GM23248 (cell line): ENCODE results near the gene DOK1. TPM values are rescaled to one million over a fixed set of nuclear protein-coding genes. Genes with fewer than 3 reads are reported as not detected.

Experiments
- DNase-seq: peaks from one replicate; pipeline ENCODE4 v3.0.0-alpha.2; 2015
- H2AFZ ChIP-seq: fragments of 200-600 bp; sonication (generic); 2 replicates; pipeline ENCODE4 v1.6.1; 2016; ENCODE audit warnings: antibody characterized with exemption
- H3F3A ChIP-seq: fragments of 200-600 bp; sonication (generic); 2 replicates; pipeline ENCODE4 v1.6.1; 2016; ENCODE audit warnings: mild to moderate bottlenecking, antibody characterized with exemption, mixed run types; ENCODE audit not compliant: insufficient read depth
- H3K27ac ChIP-seq: fragments of 200-600 bp; sonication (generic); 2 replicates; pipeline ENCODE4 v1.5.1; 2016; ENCODE audit warnings: mild to moderate bottlenecking
- H3K27me3 ChIP-seq: fragments of 200-600 bp; sonication (generic); replicated peaks from 2 replicates; pipeline ENCODE4 v1.6.1; 2016; ENCODE audit warnings: mild to moderate bottlenecking; ENCODE audit not compliant: insufficient read depth
- H3K36me3 ChIP-seq: fragments of 200-600 bp; sonication (generic); 2 replicates; pipeline ENCODE4 v1.6.1; 2016; ENCODE audit warnings: low read depth, mild to moderate bottlenecking
- H3K4me1 ChIP-seq: fragments of 200-600 bp; sonication (generic); 2 replicates; pipeline ENCODE4 v1.6.1; 2016; ENCODE audit warnings: mild to moderate bottlenecking; ENCODE audit not compliant: insufficient read depth
- H3K4me2 ChIP-seq: fragments of 200-600 bp; sonication (generic); one replicate; pipeline ENCODE4 v1.6.1; 2016; ENCODE audit warnings: mild to moderate bottlenecking; ENCODE audit not compliant: unreplicated experiment
- H3K4me3 ChIP-seq: fragments of 200-600 bp; sonication (generic); 2 replicates; pipeline ENCODE4 v1.5.1; 2016; ENCODE audit warnings: mild to moderate bottlenecking
- H3K79me2 ChIP-seq: fragments of 200-600 bp; sonication (generic); 2 replicates; pipeline ENCODE4 v1.6.1; 2016; ENCODE audit warnings: mild to moderate bottlenecking; ENCODE audit not compliant: insufficient read depth
- H3K9ac ChIP-seq: fragments of 200-600 bp; sonication (generic); 2 replicates; pipeline ENCODE4 v1.6.1; 2016; ENCODE audit warnings: mild to moderate bottlenecking
- H3K9me2 ChIP-seq: fragments of 200-600 bp; sonication (generic); 2 replicates; pipeline ENCODE4 v1.6.1; 2016; ENCODE audit warnings: mixed run types, mild to moderate bottlenecking, moderate library complexity; ENCODE audit not compliant: insufficient read depth
- H3K9me3 ChIP-seq: fragments of 200-600 bp; sonication (generic); one replicate; pipeline ENCODE4 v1.6.1; 2017; ENCODE audit warnings: low read depth
- H4K20me1 ChIP-seq: fragments of 200-600 bp; sonication (generic); 2 replicates; pipeline ENCODE4 v1.6.0; 2016; ENCODE audit not compliant: insufficient read depth
- EZH2 ChIP-seq: fragments of 200-600 bp; sonication (generic); IDR thresholded peaks from 2 replicates; pipeline ENCODE4 v1.6.1; 2018; ENCODE audit warnings: antibody characterized with exemption, mild to moderate bottlenecking; ENCODE audit not compliant: insufficient read depth, poor library complexity, severe bottlenecking
- EZH2phosphoT487 ChIP-seq: fragments of 200-600 bp; sonication (generic); IDR thresholded peaks from 2 replicates; pipeline ENCODE4 v1.6.1; 2018; ENCODE audit warnings: antibody characterized with exemption, moderate library complexity, mild to moderate bottlenecking, low read depth; ENCODE audit not compliant: insufficient read depth
- WGBS, 2 experiments: methylation state at CpG; one replicate each; pipeline ENCODE4 v1.1.6; 2015 to 2017; ENCODE audit warnings: low lambda C conversion rate in 2 of 2, low coverage in 1 of 2; ENCODE audit errors: missing lambda C conversion rate in 2 of 2; 5-methylcytosine and 5-hydroxymethylcytosine counted together
- in situ Hi-C: fragments of 300-500 bp; cut with MboI; formaldehyde crosslinking; loops from 2 replicates; pipeline ENCODE4 v1.15.0; 2020
- polyA plus RNA-seq: library from polyadenylated mRNA; unstranded; fragments of >200 nt; fragmentation: Nextera tagmentation; extraction: Ambion mirVana; gene quantifications from 2 replicates; pipeline ENCODE4 v1.2.1, GENCODE V29; 2016
- total RNA-seq: library from RNA; depleted of rRNA; stranded (reverse); fragments of >200 nt; shearing (Covaris generic); gene quantifications from 2 replicates; pipeline ENCODE4 v1.2.3, GENCODE V29; 2014

The DOK1 gene
- total and polyA plus RNA-seq, 2 experiments from 2014 or later, result 32.2 to 32.6 TPM

- no peaks in the 10 kb centered on the region for H3K27me3 ChIP-seq
- H3K4me3 ChIP-seq, result no peak overlapping the region
- H3K79me2 ChIP-seq, result no peaks in the 10 kb centered on the region
- peak; percentile 68 for DNase-seq
- peak overlapping the region; percentile 44 for H3K4me2 ChIP-seq
- WGBS, 2 experiments, result 31 to 33% methylated on average over 2 of the region's 2 CpGs
- H3K9me2 ChIP-seq, result no peaks in the 10 kb centered on the region
- H3K36me3 ChIP-seq, result no peaks in the 10 kb centered on the region
- peaks cover 46% of the 10 kb centered on the region for H3K4me1 ChIP-seq
- H3K9ac ChIP-seq, result peak overlapping the region; percentile 37; the same call in 1 of the 2 replicates
- peak overlapping the region; percentile 80 for H3K27ac ChIP-seq
- no peak for TF ChIP-seq EZH2phosphoT487
- TF ChIP-seq EZH2, result no peak
- peak overlapping the region; percentile 65 for H2AFZ ChIP-seq
- in situ Hi-C loops, result no loop called here
- H3F3A ChIP-seq, result peaks cover 53% of the 10 kb centered on the region
- H3K9me3 ChIP-seq, result no peaks in the 10 kb centered on the region
- no peaks in the 10 kb centered on the region for H4K20me1 ChIP-seq
Measured at GRCh38 chr2:74577448-74577847, 22.9 kb downstream of the DOK1 start.

- no peak for TF ChIP-seq EZH2phosphoT487
- TF ChIP-seq EZH2, result no peak
- Histone ChIP-seq H3K9me2 (no peaks in the 10 kb centered on the region), H3K4me3 (no peak overlapping the region), H2AFZ (no peak overlapping the region), H3K79me2 (no peaks in the 10 kb centered on the region), H3K4me2 (no peak overlapping the region), H4K20me1 (no peaks in the 10 kb centered on the region), H3F3A (peaks cover 48% of the 10 kb centered on the region), H3K4me1 (peaks cover 48% of the 10 kb centered on the region), H3K36me3 (no peaks in the 10 kb centered on the region), H3K27me3 (no peaks in the 10 kb centered on the region), H3K27ac (no peak overlapping the region), H3K9me3 (no peaks in the 10 kb centered on the region), H3K9ac (no peak overlapping the region)
- DNase-seq, result no peak
- WGBS, 2 experiments, result 93 to 98% methylated on average over 3 of the region's 3 CpGs
- in situ Hi-C loops, result no loop called here
Measured at GRCh38 chr2:74578408-74578807, 23.9 kb downstream of the DOK1 start.

- in situ Hi-C loops, result no loop called here
- TF ChIP-seq EZH2 (no peak), EZH2phosphoT487 (no peak)
- H3K4me3 ChIP-seq, result no peak overlapping the region
Measured at GRCh38 chr2:74581463-74581862, 26.9 kb downstream of the DOK1 start.

GRCh38 chr2:74582184-74582583, 27.7 kb downstream of the DOK1 start:
- Histone ChIP-seq H4K20me1 (no peaks in the 10 kb centered on the region), H3K36me3 (no peaks in the 10 kb centered on the region), H3K9me3 (no peaks in the 10 kb centered on the region), H3K4me3 (no peak overlapping the region), H3K4me1 (peaks cover 37% of the 10 kb centered on the region), H3K4me2 (no peak overlapping the region), H3K27me3 (no peaks in the 10 kb centered on the region), H3K79me2 (no peaks in the 10 kb centered on the region), H3K9me2 (no peaks in the 10 kb centered on the region), H2AFZ (no peak overlapping the region), H3F3A (peaks cover 35% of the 10 kb centered on the region), H3K27ac (no peak overlapping the region), H3K9ac (no peak overlapping the region)
- WGBS, 2 experiments, result 58 to 81% methylated on average over 2 of the region's 2 CpGs
- in situ Hi-C loops, result no loop called here
- no peak for DNase-seq
- no peak for TF ChIP-seq EZH2
- TF ChIP-seq EZH2phosphoT487, result no peak

More at GRCh38 chr2:74581463-74581862, 26.9 kb downstream of the DOK1 start:
- H3F3A ChIP-seq, result peaks cover 41% of the 10 kb centered on the region
- H3K9me3 ChIP-seq, result no peaks in the 10 kb centered on the region
- no peaks in the 10 kb centered on the region for H3K79me2 ChIP-seq
- H3K9ac ChIP-seq, result no peak overlapping the region
- peaks cover 42% of the 10 kb centered on the region for H3K4me1 ChIP-seq
- no peaks in the 10 kb centered on the region for H3K9me2 ChIP-seq
- H4K20me1 ChIP-seq, result no peaks in the 10 kb centered on the region
- WGBS, 2 experiments, result 85 to 94% methylated on average over 3 of the region's 3 CpGs
- H3K27me3 ChIP-seq, result no peaks in the 10 kb centered on the region
- H2AFZ ChIP-seq, result no peak overlapping the region
- H3K4me2 ChIP-seq, result no peak overlapping the region
- DNase-seq, result no peak
- H3K36me3 ChIP-seq, result no peaks in the 10 kb centered on the region
- no peak overlapping the region for H3K27ac ChIP-seq

GRCh38 chr2:74583504-74583903, 29.0 kb downstream of the DOK1 start:
- H3K9me3 ChIP-seq, result no peaks in the 10 kb centered on the region
- TF ChIP-seq EZH2 (no peak), EZH2phosphoT487 (no peak)
- H3K9ac ChIP-seq, result peak overlapping the region; percentile 46
- peak overlapping the region; percentile 27 for H3K4me2 ChIP-seq
- peaks cover 27% of the 10 kb centered on the region for H3F3A ChIP-seq
- DNase-seq, result peak; percentile 82
- H3K9me2 ChIP-seq, result no peaks in the 10 kb centered on the region
- no peaks in the 10 kb centered on the region for H3K79me2 ChIP-seq
- H3K27me3 ChIP-seq, result no peaks in the 10 kb centered on the region
- peaks cover 29% of the 10 kb centered on the region for H3K4me1 ChIP-seq
- H3K27ac ChIP-seq, result peak overlapping the region; percentile 81
- H3K4me3 ChIP-seq, result no peak overlapping the region
- in situ Hi-C loops, result no loop called here
- no peaks in the 10 kb centered on the region for H3K36me3 ChIP-seq
- no peaks in the 10 kb centered on the region for H4K20me1 ChIP-seq
- no peak overlapping the region for H2AFZ ChIP-seq
